ENCODE data around the gene LBX1.

Gene LBX1

GRCh38 chr10:101241840-101242707 lies 12.8 kb upstream of the LBX1 start:
- DNase-seq = no peak

- DNase-seq = no peak
Observed at GRCh38 chr10:101238732-101239105, 9.5 kb upstream of the LBX1 start.

GRCh38 chr10:101237982-101238731 lies 8.9 kb upstream of the LBX1 start:
- no peak for DNase-seq

- DNase-seq = no peak
Observed at GRCh38 chr10:101237081-101237981, 8.1 kb upstream of the LBX1 start.

DNA sequence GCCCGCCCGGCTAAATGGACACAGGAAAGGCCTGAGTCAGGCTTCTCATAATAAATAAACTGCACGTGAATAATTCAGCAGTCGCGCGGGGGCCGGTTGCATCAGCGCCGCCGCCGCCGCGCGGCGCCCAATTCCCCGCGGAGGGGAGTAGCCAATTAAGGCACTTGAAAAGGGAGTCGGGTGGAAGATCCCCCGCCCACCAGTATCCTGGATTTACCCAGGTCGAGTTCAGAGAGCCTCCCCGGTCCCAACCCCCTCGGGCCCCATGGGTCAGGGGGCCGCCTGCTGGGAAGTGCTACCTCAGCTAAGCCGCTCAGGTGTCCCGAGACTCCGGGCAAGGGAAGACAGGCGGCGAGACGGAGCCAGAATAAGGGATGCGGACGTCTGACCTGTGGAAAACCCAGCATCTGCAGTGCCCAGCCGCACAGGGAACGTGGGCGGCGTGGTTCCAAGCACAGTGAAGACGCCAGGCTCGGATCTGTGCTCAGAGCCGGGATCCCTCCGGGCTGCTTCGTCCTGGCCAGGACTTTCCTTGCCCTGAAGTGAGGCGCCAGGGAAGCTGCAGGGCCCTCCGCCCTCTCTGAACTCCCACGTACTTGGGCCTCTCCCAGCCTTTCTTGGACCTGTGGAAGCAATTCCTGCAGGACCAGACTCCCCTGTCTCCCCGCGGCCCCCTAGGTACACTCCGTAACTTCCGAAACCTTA lies 7.3 kb upstream of the LBX1 start:
- no peak for DNase-seq

DNA sequence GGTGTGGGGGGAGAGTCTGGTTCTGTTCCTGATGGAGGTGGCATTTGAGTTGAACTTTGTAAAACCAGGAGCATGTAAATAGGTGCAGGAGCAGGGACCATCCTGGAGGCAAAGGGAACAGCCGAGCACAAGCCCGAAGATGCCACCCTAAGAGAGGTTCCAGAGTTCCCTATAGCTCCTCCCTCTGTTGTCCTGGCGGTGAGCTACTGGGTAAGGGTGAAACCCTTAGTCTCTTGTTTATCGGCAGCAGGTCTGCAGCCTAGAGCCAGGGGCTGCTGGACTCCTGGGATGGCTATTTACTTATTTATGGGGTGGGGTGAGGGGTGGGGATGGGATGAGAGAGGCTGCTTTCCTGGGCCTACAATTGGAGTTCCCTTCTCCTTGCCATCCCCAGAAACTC lies 6.5 kb upstream of the LBX1 start:
- DNase-seq = no peak

GRCh38 chr10:101234333-101234732 lies 5.1 kb upstream of the LBX1 start:
- DNase-seq = no peak

- DNase-seq = no peak
Observed at GRCh38 chr10:101233863-101234262, 4.6 kb upstream of the LBX1 start.

GRCh38 chr10:101233443-101233842 lies 4.2 kb upstream of the LBX1 start:
- no peak for DNase-seq

DNA sequence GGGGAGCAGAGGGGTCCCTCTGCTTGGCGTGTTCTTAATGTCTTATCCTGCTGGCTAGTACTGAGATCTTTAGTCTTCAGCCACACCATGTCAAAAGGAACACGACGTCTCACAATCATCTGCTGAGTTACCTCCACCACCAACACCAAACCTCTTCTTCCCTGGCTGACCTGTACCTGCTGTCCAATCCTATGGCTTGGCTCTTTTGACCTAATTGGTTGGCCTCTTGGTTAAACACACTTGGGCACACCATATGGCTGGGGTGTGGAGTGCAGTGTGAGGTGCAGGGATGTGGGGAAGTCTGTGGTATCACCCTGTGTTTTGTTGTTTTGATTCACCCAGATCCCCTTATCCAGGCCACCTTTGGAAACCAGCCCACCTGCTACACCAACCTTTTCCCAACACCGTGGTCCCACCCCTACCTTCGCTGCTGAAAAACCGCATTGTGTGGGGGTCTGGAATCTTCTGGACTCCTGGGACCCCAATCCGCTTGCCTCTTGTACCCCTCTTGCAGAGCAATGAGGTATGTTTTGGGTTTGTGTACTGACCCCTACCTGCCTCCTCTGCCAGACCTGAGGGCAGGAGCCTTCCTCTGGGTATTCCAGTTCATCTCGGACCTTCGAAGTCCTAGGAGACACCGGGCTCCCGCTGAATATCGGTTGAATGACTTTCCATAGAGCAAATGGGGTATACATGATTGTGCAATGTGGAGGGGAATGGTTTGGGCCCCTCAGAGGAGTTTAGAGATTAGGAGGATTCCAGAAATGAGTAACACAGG lies 2.8 kb upstream of the LBX1 start:
- no peak for DNase-seq

DNA sequence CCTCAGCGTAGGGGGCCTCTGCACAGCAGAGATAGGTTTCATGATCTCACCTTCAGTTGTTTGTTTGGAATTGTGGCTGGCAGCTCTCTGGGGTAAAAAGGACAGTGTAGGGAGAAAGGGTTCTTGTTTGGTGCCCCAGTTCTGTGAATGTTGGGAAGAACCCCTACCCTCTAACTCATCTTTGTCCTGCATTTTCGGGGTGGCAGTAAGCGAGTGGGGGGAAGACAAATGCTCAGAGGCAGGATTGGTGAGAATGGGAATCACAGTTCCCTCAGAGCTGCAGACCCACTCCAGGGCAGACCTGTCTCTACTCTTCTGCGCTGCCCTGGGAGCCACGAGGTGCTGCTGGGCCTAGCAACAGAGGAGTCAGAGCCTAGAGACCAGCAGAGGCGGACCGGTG lies 1.8 kb upstream of the LBX1 start:
- DNase-seq = no peak

DNA sequence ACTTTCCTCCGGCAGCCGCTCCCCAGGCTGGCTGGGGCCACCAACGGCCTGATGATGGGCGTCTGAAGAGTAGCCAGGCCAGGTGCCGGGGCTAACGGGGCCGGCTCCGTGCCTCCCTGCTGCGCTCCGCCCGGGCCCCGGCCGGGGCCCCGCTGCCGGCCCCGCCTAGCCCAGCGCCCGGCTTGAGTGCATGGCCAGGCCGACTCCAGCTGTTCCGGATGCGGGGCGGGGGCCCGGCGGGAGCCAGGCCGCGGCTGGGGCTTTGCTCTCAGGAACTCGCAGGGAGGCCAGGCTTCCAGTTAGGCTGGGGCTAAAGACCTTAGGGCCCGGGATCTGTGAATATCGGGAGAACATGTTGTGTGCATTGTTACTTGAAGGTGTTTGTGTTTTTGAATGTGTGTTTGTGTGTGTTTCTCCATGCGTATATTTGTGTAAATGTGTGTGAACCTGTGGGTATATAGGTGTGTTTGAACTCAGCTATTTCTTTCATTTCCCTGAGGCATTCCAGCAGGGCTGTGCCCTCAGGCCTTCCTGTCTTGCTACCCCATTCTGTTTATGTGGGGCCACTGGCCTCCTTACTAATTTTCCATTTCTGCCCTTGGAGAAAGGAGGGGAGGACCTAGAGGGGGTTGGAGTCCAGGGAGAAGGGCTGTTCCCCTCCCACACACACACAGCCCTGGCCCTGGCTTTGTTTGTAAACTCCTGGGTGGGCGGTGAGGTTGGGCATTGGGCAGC lies 1.1 kb upstream of the LBX1 start:
- no peak for DNase-seq

- no peak for DNase-seq
Observed at GRCh38 chr10:101228966-101229265, 347 bp downstream of the LBX1 start.

GRCh38 chr10:101228153-101228965 lies 904 bp downstream of the LBX1 start:
- no peak for DNase-seq

GRCh38 chr10:101227429-101228152 lies 1.7 kb downstream of the LBX1 start:
- no peak for DNase-seq

GRCh38 chr10:101226491-101227428 lies 2.5 kb downstream of the LBX1 start:
- DNase-seq = no peak

- no peak for DNase-seq
Observed at GRCh38 chr10:101225846-101226421, 3.3 kb downstream of the LBX1 start.
